Skeletal muscle satellite cell (primary cell): ENCODE results near the gene GLDC. TPM values are rescaled to one million over a fixed set of nuclear protein-coding genes. Genes with fewer than 3 reads are reported as not detected.

Experiments
- H3K27me3 ChIP-seq: 2 replicates; pipeline ENCODE4 v1.7.0; 2013; ENCODE audit warnings: low read length; ENCODE audit not compliant: control insufficient read depth, insufficient read depth
- H3K36me3 ChIP-seq: 2 replicates; pipeline ENCODE4 v1.7.0; 2013; ENCODE audit warnings: mild to moderate bottlenecking, control low read depth, low read length; ENCODE audit not compliant: insufficient read depth
- H3K4me1 ChIP-seq: 2 replicates; pipeline ENCODE4 v1.7.0; 2013; ENCODE audit warnings: low read length; ENCODE audit not compliant: control insufficient read depth, insufficient read depth
- H3K4me2 ChIP-seq: 2 replicates; pipeline ENCODE4 v1.7.0; 2013; ENCODE audit warnings: mild to moderate bottlenecking, low read length
- H3K4me3 ChIP-seq: 2 replicates; pipeline ENCODE4 v1.7.0; 2013; ENCODE audit warnings: low read length
- H3K9ac ChIP-seq: 2 replicates; pipeline ENCODE4 v1.7.0; 2013; ENCODE audit warnings: mild to moderate bottlenecking, low read depth, low read length, moderate library complexity
- H3K9me3 ChIP-seq: replicated peaks from 2 replicates; pipeline ENCODE4 v1.7.0; 2013; ENCODE audit warnings: mild to moderate bottlenecking, control low read depth, low read length
- small RNA-seq: library from RNA; depleted of rRNA; stranded (forward); fragments of <200 nt; gene quantifications from one replicate; pipeline ENCODE3, GENCODE V24; 2012

GLDC gene

DNA sequence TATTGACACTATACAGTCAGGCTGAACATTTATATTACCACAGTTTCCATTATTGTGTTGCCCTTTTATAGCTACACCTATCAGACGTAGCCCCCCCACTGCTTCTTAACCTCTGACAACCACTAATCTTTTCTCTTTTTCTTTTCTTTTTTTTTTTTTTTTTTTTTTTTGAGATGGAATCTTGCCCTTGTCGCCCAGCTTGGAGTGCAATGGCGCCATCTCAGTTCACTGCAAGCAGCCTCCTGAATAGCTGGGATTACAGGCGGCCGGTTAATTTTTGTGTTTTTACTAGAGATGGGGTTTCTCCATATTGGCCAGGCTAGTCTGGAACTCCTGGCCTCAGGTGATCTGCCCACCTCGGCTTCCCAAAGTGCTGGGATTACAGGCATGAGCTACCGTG, 157.1 kb downstream of the GLDC start:
- H3K9me3 ChIP-seq: no peaks in the 10 kb centered on the region
- H3K27me3 ChIP-seq: no peaks in the 10 kb centered on the region
- no peak overlapping the region for H3K9ac ChIP-seq
- H3K4me1 ChIP-seq: no peaks in the 10 kb centered on the region
- no peak overlapping the region for H3K4me2 ChIP-seq
- H3K4me3 ChIP-seq: no peak overlapping the region
- peaks cover 50% of the 10 kb centered on the region for H3K36me3 ChIP-seq

- Histone ChIP-seq H3K4me2 (no peak overlapping the region), H3K4me1 (no peaks in the 10 kb centered on the region), H3K9ac (no peak overlapping the region), H3K9me3 (no peaks in the 10 kb centered on the region), H3K36me3 (peaks cover 72% of the 10 kb centered on the region), H3K27me3 (no peaks in the 10 kb centered on the region), H3K4me3 (no peak overlapping the region)
These were observed 161.3 kb downstream of the GLDC start for GRCh38 chr9:6484210-6484609.

Small RNAs within 50 kb of the gene (small RNA-seq; reads per million reads assigned to genes)
- gene RN7SL123P (not detected), gene RN7SL25P (not detected)
